Measurements from ENCODE around the gene BRD4.

BRD4 gene

DNA sequence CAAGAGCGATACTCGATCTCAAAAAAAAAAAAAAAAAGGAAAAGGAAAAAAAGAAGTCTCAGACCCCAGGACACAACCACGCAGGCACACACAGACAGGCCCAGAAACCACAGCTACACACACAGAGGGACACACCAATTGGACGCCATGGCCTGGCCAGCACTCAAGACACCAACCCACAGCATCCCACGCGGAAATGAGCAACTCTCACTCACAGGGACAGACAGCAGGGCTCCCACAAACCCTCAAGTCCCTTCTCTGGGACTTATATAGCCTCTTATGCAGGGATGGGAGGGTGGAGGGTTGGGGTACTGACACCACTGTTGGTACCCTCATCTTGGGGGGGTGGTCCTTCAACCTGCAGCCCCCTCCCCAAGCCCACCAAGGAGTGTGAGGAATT lies 137.4 kb downstream of the BRD4 start:
- TF ChIP-seq TCF12 (IDR thresholded peaks at IDR 0.05; ENCODE audit: low read depth) (no peak), ZBTB7A (IDR thresholded peaks at IDR 0.05; ENCODE audit: low read depth) (no peak), CEBPB (IDR thresholded peaks at IDR 0.05) (no peak), NFIC (IDR thresholded peaks at IDR 0.05) (no peak), EP300 (IDR thresholded peaks at IDR 0.05; ENCODE audit: borderline replicate concordance) (no peak), FOXM1 (IDR thresholded peaks at IDR 0.05; ENCODE audit: borderline replicate concordance, low read depth) (no peak)
- TF ChIP-seq, protein P1, sequence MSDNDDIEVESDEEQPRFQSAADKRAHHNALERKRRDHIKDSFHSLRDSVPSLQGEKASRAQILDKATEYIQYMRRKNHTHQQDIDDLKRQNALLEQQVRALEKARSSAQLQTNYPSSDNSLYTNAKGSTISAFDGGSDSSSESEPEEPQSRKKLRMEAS (IDR thresholded peaks at IDR 0.05) = no peak
- TF ChIP-seq, protein P2, sequence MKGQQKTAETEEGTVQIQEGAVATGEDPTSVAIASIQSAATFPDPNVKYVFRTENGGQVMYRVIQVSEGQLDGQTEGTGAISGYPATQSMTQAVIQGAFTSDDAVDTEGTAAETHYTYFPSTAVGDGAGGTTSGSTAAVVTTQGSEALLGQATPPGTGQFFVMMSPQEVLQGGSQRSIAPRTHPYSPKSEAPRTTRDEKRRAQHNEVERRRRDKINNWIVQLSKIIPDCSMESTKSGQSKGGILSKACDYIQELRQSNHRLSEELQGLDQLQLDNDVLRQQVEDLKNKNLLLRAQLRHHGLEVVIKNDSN (IDR thresholded peaks at IDR 0.05) = no peak

DNA sequence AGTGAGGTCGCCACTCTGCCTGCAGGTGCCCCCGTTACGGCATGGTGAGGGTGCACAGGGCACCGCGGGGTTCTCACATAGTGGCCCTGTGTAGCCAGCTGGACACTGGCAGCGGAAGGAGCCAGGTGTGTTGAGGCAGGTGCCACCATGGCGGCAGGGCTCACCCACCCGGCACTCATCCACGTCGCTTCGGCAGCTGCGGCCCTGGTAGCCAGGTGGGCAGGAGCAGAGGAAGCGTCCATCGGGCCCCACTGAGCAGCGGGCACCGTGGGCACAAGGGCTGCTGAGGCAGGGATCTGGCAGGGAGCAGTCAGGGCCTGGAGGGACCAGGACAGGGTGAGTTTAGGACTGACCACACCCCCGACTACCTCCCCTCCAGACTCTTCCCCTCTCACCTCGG lies 140.4 kb downstream of the BRD4 start:
- no peak for TF ChIP-seq ZBTB7A (IDR thresholded peaks at IDR 0.05; ENCODE audit: low read depth)
- no peak for TF ChIP-seq TCF12 (IDR thresholded peaks at IDR 0.05; ENCODE audit: low read depth)
- TF ChIP-seq RAD21 (IDR thresholded peaks at IDR 0.05; ENCODE audit: low read depth) = no peak
- TF ChIP-seq CREB1 (IDR thresholded peaks at IDR 0.05; ENCODE audit: low read depth) = no peak
- TF ChIP-seq, protein P3, sequence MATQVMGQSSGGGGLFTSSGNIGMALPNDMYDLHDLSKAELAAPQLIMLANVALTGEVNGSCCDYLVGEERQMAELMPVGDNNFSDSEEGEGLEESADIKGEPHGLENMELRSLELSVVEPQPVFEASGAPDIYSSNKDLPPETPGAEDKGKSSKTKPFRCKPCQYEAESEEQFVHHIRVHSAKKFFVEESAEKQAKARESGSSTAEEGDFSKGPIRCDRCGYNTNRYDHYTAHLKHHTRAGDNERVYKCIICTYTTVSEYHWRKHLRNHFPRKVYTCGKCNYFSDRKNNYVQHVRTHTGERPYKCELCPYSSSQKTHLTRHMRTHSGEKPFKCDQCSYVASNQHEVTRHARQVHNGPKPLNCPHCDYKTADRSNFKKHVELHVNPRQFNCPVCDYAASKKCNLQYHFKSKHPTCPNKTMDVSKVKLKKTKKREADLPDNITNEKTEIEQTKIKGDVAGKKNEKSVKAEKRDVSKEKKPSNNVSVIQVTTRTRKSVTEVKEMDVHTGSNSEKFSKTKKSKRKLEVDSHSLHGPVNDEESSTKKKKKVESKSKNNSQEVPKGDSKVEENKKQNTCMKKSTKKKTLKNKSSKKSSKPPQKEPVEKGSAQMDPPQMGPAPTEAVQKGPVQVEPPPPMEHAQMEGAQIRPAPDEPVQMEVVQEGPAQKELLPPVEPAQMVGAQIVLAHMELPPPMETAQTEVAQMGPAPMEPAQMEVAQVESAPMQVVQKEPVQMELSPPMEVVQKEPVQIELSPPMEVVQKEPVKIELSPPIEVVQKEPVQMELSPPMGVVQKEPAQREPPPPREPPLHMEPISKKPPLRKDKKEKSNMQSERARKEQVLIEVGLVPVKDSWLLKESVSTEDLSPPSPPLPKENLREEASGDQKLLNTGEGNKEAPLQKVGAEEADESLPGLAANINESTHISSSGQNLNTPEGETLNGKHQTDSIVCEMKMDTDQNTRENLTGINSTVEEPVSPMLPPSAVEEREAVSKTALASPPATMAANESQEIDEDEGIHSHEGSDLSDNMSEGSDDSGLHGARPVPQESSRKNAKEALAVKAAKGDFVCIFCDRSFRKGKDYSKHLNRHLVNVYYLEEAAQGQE (IDR thresholded peaks at IDR 0.05; ENCODE audit: low read depth) = no peak
- no peak for TF ChIP-seq TAF1 (IDR thresholded peaks at IDR 0.05; ENCODE audit: low read depth)
- no peak for TF ChIP-seq CEBPB (IDR thresholded peaks at IDR 0.05)
- no peak for TF ChIP-seq EGR1 (IDR thresholded peaks at IDR 0.05)

DNA sequence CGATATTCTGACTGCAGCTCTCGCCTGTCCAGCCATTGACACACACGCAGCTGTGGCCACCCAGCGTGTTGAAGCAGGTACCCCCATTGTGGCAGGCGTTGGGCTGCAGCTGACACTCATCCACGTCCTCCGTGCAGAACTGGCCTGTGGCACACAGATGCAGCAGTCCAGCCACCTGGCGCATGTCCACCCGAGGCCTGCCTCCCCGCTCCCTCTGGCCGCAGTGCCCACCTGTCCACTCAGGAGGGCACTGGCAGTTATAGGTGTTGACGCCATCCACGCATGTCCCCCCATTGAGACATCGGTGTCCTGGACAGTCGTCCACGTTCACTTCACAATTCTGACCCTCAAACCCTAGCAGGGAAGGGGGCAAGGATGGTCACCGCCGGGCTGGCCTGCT lies 140.8 kb downstream of the BRD4 start:
- no peak for TF ChIP-seq TCF12 (IDR thresholded peaks at IDR 0.05; ENCODE audit: low read depth)
- TF ChIP-seq CEBPB (IDR thresholded peaks at IDR 0.05) = no peak
- no peak for TF ChIP-seq CREB1 (IDR thresholded peaks at IDR 0.05; ENCODE audit: low read depth)
- no peak for TF ChIP-seq EP300 (IDR thresholded peaks at IDR 0.05; ENCODE audit: borderline replicate concordance)
- TF ChIP-seq YY1 (IDR thresholded peaks at IDR 0.05; ENCODE audit: low read depth) = no peak
- TF ChIP-seq TAF1 (IDR thresholded peaks at IDR 0.05; ENCODE audit: low read depth) = no peak
- no peak for TF ChIP-seq NFIC (IDR thresholded peaks at IDR 0.05)
- TF ChIP-seq, protein P1 (IDR thresholded peaks at IDR 0.05) = no peak
- TF ChIP-seq FOXM1 (IDR thresholded peaks at IDR 0.05; ENCODE audit: borderline replicate concordance, low read depth) = no peak
- TF ChIP-seq TEAD4 (IDR thresholded peaks at IDR 0.05) = no peak
- TF ChIP-seq, protein P3 (IDR thresholded peaks at IDR 0.05; ENCODE audit: low read depth) = no peak
- TF ChIP-seq ZBTB7A (IDR thresholded peaks at IDR 0.05; ENCODE audit: low read depth) = no peak
- TF ChIP-seq RAD21 (IDR thresholded peaks at IDR 0.05; ENCODE audit: low read depth) = no peak

DNA sequence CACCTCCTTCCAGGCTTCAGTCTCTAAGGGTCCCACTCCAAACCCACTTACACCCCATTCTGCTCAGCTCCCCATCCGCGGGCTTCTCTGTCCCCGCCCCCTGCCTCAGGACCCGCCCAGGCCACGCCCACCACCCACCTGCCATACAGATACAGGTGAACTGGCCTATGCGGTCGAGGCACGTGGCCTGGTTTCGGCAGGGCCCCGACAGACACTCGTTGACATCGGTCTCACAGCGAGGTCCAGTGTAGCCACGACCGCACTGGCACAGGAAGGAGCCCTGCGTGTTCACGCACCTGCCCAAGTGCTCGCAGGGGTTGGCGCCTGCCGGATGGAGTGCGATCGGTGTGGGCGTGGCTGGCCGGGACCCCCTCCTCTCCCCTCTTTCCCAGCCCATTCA lies 143.5 kb downstream of the BRD4 start:
- TF ChIP-seq, protein P2 (IDR thresholded peaks at IDR 0.05) = no peak
- TF ChIP-seq RAD21 (IDR thresholded peaks at IDR 0.05; ENCODE audit: low read depth) (no peak), EP300 (IDR thresholded peaks at IDR 0.05; ENCODE audit: borderline replicate concordance) (no peak), YY1 (IDR thresholded peaks at IDR 0.05; ENCODE audit: low read depth) (no peak), CREB1 (IDR thresholded peaks at IDR 0.05; ENCODE audit: low read depth) (no peak), TEAD4 (IDR thresholded peaks at IDR 0.05) (no peak), CEBPB (IDR thresholded peaks at IDR 0.05) (no peak), NFIC (IDR thresholded peaks at IDR 0.05) (no peak), EGR1 (IDR thresholded peaks at IDR 0.05) (no peak), TAF1 (IDR thresholded peaks at IDR 0.05; ENCODE audit: low read depth) (no peak), FOXM1 (IDR thresholded peaks at IDR 0.05; ENCODE audit: borderline replicate concordance, low read depth) (no peak), ZBTB7A (IDR thresholded peaks at IDR 0.05; ENCODE audit: low read depth) (no peak), TCF12 (IDR thresholded peaks at IDR 0.05; ENCODE audit: low read depth) (no peak)
- TF ChIP-seq, protein P1 (IDR thresholded peaks at IDR 0.05) = no peak
- TF ChIP-seq, protein P3 (IDR thresholded peaks at IDR 0.05; ENCODE audit: low read depth) = no peak
